Neural crest cell (in vitro differentiated cells): ENCODE measurements around the gene GRIP1. TPM values are rescaled to one million over a fixed set of nuclear protein-coding genes. Genes with fewer than 3 reads are reported as not detected.

Source experiments
- DNase-seq: peaks from one replicate; pipeline ENCODE4 v3.0.0; 2021; ENCODE audit warnings: low read depth, mixed read lengths, low spot score
- H3K27ac Mint-ChIP-seq: one replicate; pipeline ENCODE4 v1.8.0; 2021; ENCODE audit warnings: mild to moderate bottlenecking, mixed read lengths; ENCODE audit not compliant: unreplicated experiment
- H3K27me3 Mint-ChIP-seq: 2 replicates; pipeline ENCODE4 v1.8.0; 2021; ENCODE audit warnings: low read depth, mild to moderate bottlenecking, mixed read lengths
- H3K36me3 Mint-ChIP-seq: 2 replicates; pipeline ENCODE4 v1.8.0; 2021; ENCODE audit warnings: low read depth, mild to moderate bottlenecking, mixed read lengths
- H3K4me1 Mint-ChIP-seq: 2 replicates; pipeline ENCODE4 v1.8.0; 2021; ENCODE audit warnings: mixed read lengths
- H3K4me3 Mint-ChIP-seq: one replicate; pipeline ENCODE4 v1.8.0; 2021; ENCODE audit warnings: mild to moderate bottlenecking, mixed read lengths
- H3K9me3 Mint-ChIP-seq: 2 replicates; pipeline ENCODE4 v1.8.0; 2021; ENCODE audit warnings: mixed read lengths
- total RNA-seq: library from RNA; stranded (reverse); gene quantifications from 2 replicates; pipeline ENCODE4 v1.2.1, GENCODE V29; 2021
- TF ChIP-seq, protein P1 (sequence below): fragments of 200-600 bp; sonication (generic); conservative IDR thresholded peaks from 2 replicates; pipeline ENCODE4 v1.5.0; 2021; ENCODE audit warnings: antibody characterized with exemption, mild to moderate bottlenecking

The GRIP1 gene
- total RNA-seq, 1 donor from 2014 or later, result 40.3 TPM

DNA sequence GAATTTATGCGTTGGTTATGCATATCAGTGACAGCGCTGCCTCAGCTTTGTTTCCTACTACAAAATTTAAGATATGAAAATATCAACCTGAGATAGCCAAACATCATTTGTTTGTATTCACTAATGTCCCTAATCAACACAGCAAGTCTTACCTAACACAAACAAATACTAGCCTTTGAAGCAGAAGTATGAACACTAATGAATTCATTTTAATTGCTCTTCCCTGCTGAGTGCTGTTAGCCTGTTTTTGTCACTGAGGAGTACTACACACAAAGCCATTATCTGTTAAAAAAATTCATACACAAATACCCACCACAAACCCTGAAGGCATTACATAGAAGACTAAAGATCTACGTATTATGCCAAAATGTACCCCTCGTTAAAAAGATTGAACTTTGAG lies 225.8 kb downstream of the GRIP1 start:
- peaks cover 4% of the 10 kb centered on the region for H3K4me1 Mint-ChIP-seq
- TF ChIP-seq, protein P1, sequence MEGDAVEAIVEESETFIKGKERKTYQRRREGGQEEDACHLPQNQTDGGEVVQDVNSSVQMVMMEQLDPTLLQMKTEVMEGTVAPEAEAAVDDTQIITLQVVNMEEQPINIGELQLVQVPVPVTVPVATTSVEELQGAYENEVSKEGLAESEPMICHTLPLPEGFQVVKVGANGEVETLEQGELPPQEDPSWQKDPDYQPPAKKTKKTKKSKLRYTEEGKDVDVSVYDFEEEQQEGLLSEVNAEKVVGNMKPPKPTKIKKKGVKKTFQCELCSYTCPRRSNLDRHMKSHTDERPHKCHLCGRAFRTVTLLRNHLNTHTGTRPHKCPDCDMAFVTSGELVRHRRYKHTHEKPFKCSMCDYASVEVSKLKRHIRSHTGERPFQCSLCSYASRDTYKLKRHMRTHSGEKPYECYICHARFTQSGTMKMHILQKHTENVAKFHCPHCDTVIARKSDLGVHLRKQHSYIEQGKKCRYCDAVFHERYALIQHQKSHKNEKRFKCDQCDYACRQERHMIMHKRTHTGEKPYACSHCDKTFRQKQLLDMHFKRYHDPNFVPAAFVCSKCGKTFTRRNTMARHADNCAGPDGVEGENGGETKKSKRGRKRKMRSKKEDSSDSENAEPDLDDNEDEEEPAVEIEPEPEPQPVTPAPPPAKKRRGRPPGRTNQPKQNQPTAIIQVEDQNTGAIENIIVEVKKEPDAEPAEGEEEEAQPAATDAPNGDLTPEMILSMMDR, result no peak
- H3K36me3 Mint-ChIP-seq, result peaks cover 4% of the 10 kb centered on the region
- H3K27me3 Mint-ChIP-seq, result no peaks in the 10 kb centered on the region
- no peak overlapping the region for H3K4me3 Mint-ChIP-seq
- H3K27ac Mint-ChIP-seq, result no peak overlapping the region
- H3K9me3 Mint-ChIP-seq, result no peaks in the 10 kb centered on the region
- no peak for DNase-seq

DNA sequence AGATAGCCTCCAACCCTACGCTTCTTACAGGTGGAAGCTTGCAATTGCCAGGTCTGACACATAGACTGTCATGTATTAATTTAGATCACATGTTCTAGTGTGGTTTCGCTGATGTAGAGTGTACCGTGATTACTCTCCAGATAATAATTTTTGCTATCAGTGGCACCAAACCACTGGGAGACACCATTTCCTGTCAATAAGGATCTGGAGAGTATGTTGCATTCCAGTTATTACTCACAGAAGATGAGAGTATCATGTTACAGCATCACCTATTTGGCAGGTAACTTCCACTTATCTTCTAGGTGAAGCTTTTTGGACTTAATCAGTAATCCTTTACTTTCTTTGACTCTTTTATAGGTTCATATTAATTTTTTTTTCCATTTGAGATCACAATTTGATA lies 229.3 kb downstream of the GRIP1 start:
- Mint-ChIP-seq H3K4me3 (no peak overlapping the region), H3K4me1 (peaks cover 4% of the 10 kb centered on the region), H3K27ac (no peak overlapping the region), H3K36me3 (peaks cover 3% of the 10 kb centered on the region), H3K27me3 (no peaks in the 10 kb centered on the region), H3K9me3 (no peaks in the 10 kb centered on the region)
- DNase-seq, result no peak
- TF ChIP-seq, protein P1, result no peak

DNA sequence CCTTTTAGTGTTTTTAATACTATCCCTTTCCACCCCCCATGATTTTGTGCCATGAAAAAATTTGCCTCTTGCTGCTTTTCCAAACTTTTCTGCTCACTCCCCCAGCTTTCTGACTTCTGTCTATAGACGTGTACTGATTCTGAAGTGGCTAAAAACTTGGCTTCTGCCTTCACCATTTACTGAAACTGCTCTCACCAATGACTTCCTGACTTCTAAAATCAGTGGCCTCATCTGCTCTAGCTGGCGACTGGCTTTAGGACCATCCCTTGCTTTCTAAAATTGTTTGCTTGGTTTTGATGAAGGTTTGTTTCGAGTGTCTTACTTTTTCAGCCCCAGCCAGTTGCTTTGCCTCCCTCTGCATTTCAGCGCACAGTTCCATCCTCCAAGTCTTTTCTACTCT lies 231.2 kb downstream of the GRIP1 start:
- H3K9me3 Mint-ChIP-seq, result no peaks in the 10 kb centered on the region
- peaks cover 3% of the 10 kb centered on the region for H3K36me3 Mint-ChIP-seq

DNA sequence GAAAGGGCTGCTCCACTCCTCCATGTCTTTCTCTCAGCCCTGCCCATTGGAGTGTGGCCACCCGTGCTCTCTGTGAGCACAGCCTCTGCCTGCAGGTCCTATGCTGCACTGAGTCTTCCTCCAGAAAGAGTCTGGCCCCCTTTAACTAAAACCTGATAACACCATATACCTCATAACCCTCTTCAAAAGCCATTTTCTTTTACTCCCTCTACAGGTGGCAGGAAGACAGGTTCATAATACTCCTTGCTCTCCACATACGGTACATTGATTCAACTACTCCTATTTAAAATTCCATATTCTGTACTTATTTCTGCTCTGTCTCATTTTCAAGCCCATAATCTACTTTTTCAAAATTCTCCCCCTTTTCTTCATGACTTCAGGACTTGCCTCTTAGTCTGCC lies 232.6 kb downstream of the GRIP1 start:
- TF ChIP-seq, protein P1, result no peak
- DNase-seq, result no peak

More for the DNA sequence above, 231.2 kb downstream of the GRIP1 start:
- TF ChIP-seq, protein P1, result no peak
- Mint-ChIP-seq H3K4me1 (peaks cover 4% of the 10 kb centered on the region), H3K27ac (no peak overlapping the region), H3K27me3 (no peaks in the 10 kb centered on the region), H3K4me3 (no peak overlapping the region)
- no peak for DNase-seq

DNA sequence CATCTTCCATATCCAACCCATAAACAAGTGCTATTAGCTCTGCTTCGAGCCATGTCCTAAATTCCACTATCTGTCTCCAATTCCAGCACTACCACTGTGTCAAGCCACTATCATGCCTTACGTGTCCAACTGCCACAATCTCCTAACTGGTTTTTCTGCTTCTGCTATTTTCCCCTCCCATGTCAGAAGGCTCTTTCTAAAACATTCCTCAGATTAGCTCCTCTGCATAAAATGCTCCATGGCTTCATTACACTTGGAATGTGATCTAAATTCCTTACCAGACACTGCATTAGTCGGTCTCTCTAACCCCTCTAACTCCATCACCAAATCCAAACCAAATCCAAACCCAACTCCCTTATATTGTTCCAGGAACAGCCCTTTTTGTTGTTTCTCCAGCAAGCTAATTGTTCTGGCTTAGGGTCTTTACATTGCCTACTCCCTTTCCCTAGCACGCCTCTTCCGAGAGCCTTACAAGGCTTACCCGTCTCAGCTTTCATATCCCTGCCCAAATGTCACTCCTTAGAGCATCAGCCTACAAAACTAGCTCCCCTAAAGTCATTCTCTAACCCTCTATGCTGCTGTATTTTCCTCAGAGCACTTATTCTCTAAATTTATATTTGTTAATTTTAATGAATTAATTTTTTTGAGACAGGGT lies 236.8 kb downstream of the GRIP1 start:
- no peak overlapping the region for H3K4me3 Mint-ChIP-seq
- no peak overlapping the region for H3K27ac Mint-ChIP-seq
- no peaks in the 10 kb centered on the region for H3K4me1 Mint-ChIP-seq
- no peaks in the 10 kb centered on the region for H3K27me3 Mint-ChIP-seq
- H3K36me3 Mint-ChIP-seq, result peaks cover 3% of the 10 kb centered on the region
- TF ChIP-seq, protein P1, result no peak
- DNase-seq, result no peak
- no peaks in the 10 kb centered on the region for H3K9me3 Mint-ChIP-seq

More for the DNA sequence above, 232.6 kb downstream of the GRIP1 start:
- Mint-ChIP-seq H3K27me3 (no peaks in the 10 kb centered on the region), H3K4me1 (no peaks in the 10 kb centered on the region), H3K36me3 (peaks cover 3% of the 10 kb centered on the region), H3K4me3 (no peak overlapping the region), H3K27ac (no peak overlapping the region), H3K9me3 (no peaks in the 10 kb centered on the region)
